CD14-positive monocyte (primary cell): ENCODE measurements around the gene DGCR2. TPM values are rescaled to one million over a fixed set of nuclear protein-coding genes. Genes with fewer than 3 reads are reported as not detected.

Experiments
- DNase-seq, 3 donors: peaks; one replicate each; pipeline ENCODE4 v3.0.0-alpha.2; 2011 to 2022
- H2AFZ ChIP-seq: 2 replicates; pipeline ENCODE4 v1.6.0; 2012; ENCODE audit warnings: mild to moderate bottlenecking, low read depth, low read length, inconsistent platforms; ENCODE audit not compliant: insufficient read depth, poor library complexity, severe bottlenecking
- H3K27ac ChIP-seq, 2 donors: 1 replicate in 1 of 2; 2 replicates in 1 of 2; pipeline ENCODE4 v1.5.1; 2012 to 2013; ENCODE audit warnings: low read length in 2 of 2, control low read depth in 1 of 2, inconsistent platforms in 1 of 2, low read depth in 1 of 2, mild to moderate bottlenecking in 1 of 2
- H3K27me3 ChIP-seq, 2 donors: one replicate each; pipeline versions ENCODE4 v1.6.0 to v1.6.1; 2011 to 2013; ENCODE audit warnings: low read length in 2 of 2; ENCODE audit not compliant: control insufficient read depth in 2 of 2, insufficient read depth in 2 of 2
- H3K36me3 ChIP-seq, 2 donors: replicated peaks in 1 of 2; 1 replicate in 1 of 2; 2 replicates in 1 of 2; pipeline versions ENCODE4 v1.5.1 to v1.6.1; 2012 to 2013; ENCODE audit warnings: low read length in 2 of 2, control low read depth in 1 of 2, inconsistent platforms in 1 of 2, mild to moderate bottlenecking in 1 of 2; ENCODE audit not compliant: insufficient read depth in 2 of 2, control insufficient read depth in 1 of 2
- H3K4me1 ChIP-seq, 2 donors: 1 replicate in 1 of 2; 2 replicates in 1 of 2; pipeline versions ENCODE4 v1.5.1 to v1.6.1; 2012 to 2013; ENCODE audit warnings: low read length in 2 of 2, control low read depth in 1 of 2, inconsistent platforms in 1 of 2, mild to moderate bottlenecking in 1 of 2, moderate library complexity in 1 of 2; ENCODE audit not compliant: insufficient read depth in 2 of 2, control insufficient read depth in 1 of 2
- H3K4me2 ChIP-seq: replicated peaks from 2 replicates; pipeline ENCODE3; 2012; ENCODE audit warnings: low read length, moderate library complexity, mild to moderate bottlenecking; ENCODE audit not compliant: poor library complexity, severe bottlenecking; ENCODE audit errors: extremely low read depth
- H3K4me3 ChIP-seq, 3 experiments: fragments of 200-600 bp in 1 of 3; sonication (generic) in 1 of 3; replicated peaks in 1 of 3; 1 replicate in 2 of 3; 2 replicates in 1 of 3; pipeline ENCODE4 v1.5.1; 2011 to 2013; ENCODE audit warnings: low read length in 3 of 3, mild to moderate bottlenecking in 3 of 3, control low read depth in 2 of 3, low read depth in 2 of 3, inconsistent platforms in 1 of 3, moderate library complexity in 1 of 3
- H3K79me2 ChIP-seq: 2 replicates; pipeline ENCODE4 v1.6.0; 2012; ENCODE audit warnings: mild to moderate bottlenecking, control low read depth, inconsistent platforms, low read length, moderate library complexity; ENCODE audit not compliant: insufficient read depth
- H3K9ac ChIP-seq: 2 replicates; pipeline ENCODE4 v1.6.0; 2017; ENCODE audit warnings: low read length, mild to moderate bottlenecking; ENCODE audit not compliant: insufficient read depth, poor library complexity, severe bottlenecking
- H3K9me3 ChIP-seq, 2 donors: replicated peaks in 1 of 2; 1 replicate in 1 of 2; 2 replicates in 1 of 2; pipeline versions ENCODE4 v1.5.1 to v1.6.1; 2012 to 2013; ENCODE audit warnings: low read length in 2 of 2, control low read depth in 1 of 2; ENCODE audit not compliant: control insufficient read depth in 1 of 2, insufficient read depth in 1 of 2
- H4K20me1 ChIP-seq: 2 replicates; pipeline ENCODE4 v1.6.0; 2012; ENCODE audit warnings: mild to moderate bottlenecking, low read length, control low read depth, moderate library complexity; ENCODE audit not compliant: insufficient read depth
- H3K27ac Mint-ChIP-seq, 7 donors: one replicate each; pipeline ENCODE4 v1.8.0; 2020; ENCODE audit warnings: mild to moderate bottlenecking in 7 of 7, mixed read lengths in 7 of 7, moderate library complexity in 6 of 7, inconsistent platforms in 2 of 7
- H3K27me3 Mint-ChIP-seq, 3 donors: one replicate each; pipeline ENCODE4 v1.8.0; 2021 to 2022; ENCODE audit warnings: low read depth in 3 of 3, mild to moderate bottlenecking in 3 of 3, mixed read lengths in 3 of 3, moderate library complexity in 3 of 3, inconsistent platforms in 1 of 3
- H3K36me3 Mint-ChIP-seq, 2 donors: one replicate each; pipeline ENCODE4 v1.8.0; 2020; ENCODE audit warnings: mixed read lengths in 2 of 2, inconsistent platforms in 1 of 2, mild to moderate bottlenecking in 1 of 2
- H3K4me1 Mint-ChIP-seq: one replicate; pipeline ENCODE4 v1.8.0; 2020; ENCODE audit warnings: mild to moderate bottlenecking, mixed read lengths
- H3K4me3 Mint-ChIP-seq, 2 donors: one replicate each; pipeline ENCODE4 v1.8.0; 2020; ENCODE audit warnings: mild to moderate bottlenecking in 2 of 2, mixed read lengths in 2 of 2, moderate library complexity in 1 of 2
- H3K9me3 Mint-ChIP-seq, 7 donors: one replicate each; pipeline ENCODE4 v1.8.0; 2020 to 2022; ENCODE audit warnings: mixed read lengths in 7 of 7, mild to moderate bottlenecking in 6 of 7, moderate library complexity in 6 of 7, inconsistent platforms in 2 of 7
- CTCF ChIP-seq: fragments of 200-600 bp; IDR thresholded peaks from one replicate; pipeline ENCODE4 v1.8.0; 2022; ENCODE audit warnings: antibody characterized with exemption, mild to moderate bottlenecking
- WGBS: methylation state at CpG from one replicate; pipeline ENCODE4 v1.1.5; 2013; ENCODE audit warnings: missing lambda C conversion rate; ENCODE audit not compliant: insufficient coverage; 5-methylcytosine and 5-hydroxymethylcytosine counted together
- intact Hi-C, 2 donors: fragments of 100-400 bp; cut with micrococcal nuclease; formaldehyde crosslinking; loops; one replicate each; pipeline versions ENCODE4 v1.15.0 to v1.15.1; 2023
- polyA plus RNA-seq, 3 donors: library from polyadenylated mRNA; depleted of rRNA in 1 of 3; unstranded in 2 of 3; stranded (reverse) in 1 of 3; fragments of 300-500 nt in 2 of 3; fragments of >200 nt in 1 of 3; fragmentation: Illumina TruSeq in 2 of 3; gene quantifications; 1 replicate in 2 of 3; 2 replicates in 1 of 3; pipeline ENCODE4 v1.2.3, GENCODE V29; 2012 to 2021

The DGCR2 gene
- polyA plus RNA-seq, 3 donors, result 28.9 to 37.0 (median 36.2) TPM

- peaks cover 1% of the 10 kb centered on the region for H3K4me1 Mint-ChIP-seq
- no peaks in the 10 kb centered on the region for H3K27me3 ChIP-seq
- H2AFZ ChIP-seq, result no peak overlapping the region
- H3K4me3 Mint-ChIP-seq, result no peak overlapping the region
- H3K4me2 ChIP-seq, result no peak overlapping the region
- no peak overlapping the region for H3K9ac ChIP-seq
- peaks cover 47 to 55% of the 10 kb centered on the region in 2 donors for H3K36me3 Mint-ChIP-seq
- no peaks in the 10 kb centered on the region for H4K20me1 ChIP-seq
- H3K36me3 ChIP-seq, result peaks cover 50 to 58% of the 10 kb centered on the region in 2 donors
- H3K9me3 ChIP-seq, result no peaks in the 10 kb centered on the region
- TF ChIP-seq CTCF, result no peak
- peaks cover 0 to 3% (median 2%) of the 10 kb centered on the region in 3 donors for H3K27me3 Mint-ChIP-seq
- no peaks in the 10 kb centered on the region for H3K4me1 ChIP-seq
- no peak overlapping the region for H3K27ac Mint-ChIP-seq
- WGBS, result 97% methylated on average over 19 of the region's 19 CpGs
- no peak overlapping the region for H3K27ac ChIP-seq
- intact Hi-C loops, result no loop called here
- no peaks in the 10 kb centered on the region for H3K79me2 ChIP-seq
- no peak overlapping the region for H3K4me3 ChIP-seq
- H3K9me3 Mint-ChIP-seq, result no peaks in the 10 kb centered on the region
- DNase-seq, result no peak
Observed at GRCh38 chr22:19131685-19132015, 9.4 kb upstream of the DGCR2 start.

GRCh38 chr22:19130959-19131684 lies 8.9 kb upstream of the DGCR2 start, which contains the start of gene TSSK2:
TSS of gene TSSK2 (plus strand) at chr22:19131308. CDS start at chr22:19131400, 92 bp downstream.
- H3K9ac ChIP-seq, result no peak within 1 kb of the TSS
- H3K4me1 ChIP-seq, result no peaks in the 10 kb centered on the region
- H3K36me3 ChIP-seq, result peaks cover 46 to 53% of the 10 kb centered on the region in 2 donors
- H3K9me3 ChIP-seq, result no peaks in the 10 kb centered on the region
- no peak within 1 kb of the TSS for H2AFZ ChIP-seq
- no peak within 1 kb of the TSS for H3K27ac ChIP-seq
- Mint-ChIP-seq H3K9me3 (no peaks in the 10 kb centered on the region), H3K27me3 (peaks cover 0 to 3% (median 2%) of the 10 kb centered on the region in 3 donors), H3K27ac (peak within 1 kb of the TSS in 2 of 7 donors; percentile 0 to 39), H3K36me3 (peaks cover 43 to 50% of the 10 kb centered on the region in 2 donors), H3K4me3 (no peak within 1 kb of the TSS), H3K4me1 (peaks cover 1% of the 10 kb centered on the region)
- H4K20me1 ChIP-seq, result no peaks in the 10 kb centered on the region
- no peak for TF ChIP-seq CTCF
- WGBS, result 95% methylated on average over 27 of the region's 27 CpGs
- no peak for DNase-seq
- no peaks in the 10 kb centered on the region for H3K27me3 ChIP-seq
- H3K4me3 ChIP-seq, result no peak within 1 kb of the TSS
- no peaks in the 10 kb centered on the region for H3K79me2 ChIP-seq
- no peak within 1 kb of the TSS for H3K4me2 ChIP-seq
- intact Hi-C loops, result no loop called here
